Measurements from ENCODE around the gene GRK7. TPM values are rescaled to one million over a fixed set of nuclear protein-coding genes. Genes with fewer than 3 reads are reported as not detected.

The GRK7 gene
- total and polyA plus RNA-seq, 2 of the 13 experiments (the other 11 are each of a cell fraction or from before 2014, with no cell fraction given): not detected

GRCh38 chr3:141725036-141725435 is 38.2 kb upstream of the GRK7 start:
- no peak for DNase-seq (ENCODE audit: low spot score)
- TF ChIP-seq FOXA3 (CRISPR knock-in tag; IDR thresholded peaks at IDR 0.05) (no peak), FOSL2 (CRISPR knock-in tag; IDR thresholded peaks at IDR 0.05) (no peak), MYC (CRISPR knock-in tag; IDR thresholded peaks at IDR 0.05; ENCODE audit: borderline replicate concordance) (no peak), SIN3A (IDR thresholded peaks at IDR 0.05; ENCODE audit: borderline replicate concordance, low read depth, low read length) (no peak), ZNF747 (CRISPR knock-in tag; IDR thresholded peaks at IDR 0.05; ENCODE audit: borderline replicate concordance) (no peak), HNF4A (CRISPR knock-in tag; IDR thresholded peaks at IDR 0.05) (no peak)
- TF ChIP-seq, protein P1, sequence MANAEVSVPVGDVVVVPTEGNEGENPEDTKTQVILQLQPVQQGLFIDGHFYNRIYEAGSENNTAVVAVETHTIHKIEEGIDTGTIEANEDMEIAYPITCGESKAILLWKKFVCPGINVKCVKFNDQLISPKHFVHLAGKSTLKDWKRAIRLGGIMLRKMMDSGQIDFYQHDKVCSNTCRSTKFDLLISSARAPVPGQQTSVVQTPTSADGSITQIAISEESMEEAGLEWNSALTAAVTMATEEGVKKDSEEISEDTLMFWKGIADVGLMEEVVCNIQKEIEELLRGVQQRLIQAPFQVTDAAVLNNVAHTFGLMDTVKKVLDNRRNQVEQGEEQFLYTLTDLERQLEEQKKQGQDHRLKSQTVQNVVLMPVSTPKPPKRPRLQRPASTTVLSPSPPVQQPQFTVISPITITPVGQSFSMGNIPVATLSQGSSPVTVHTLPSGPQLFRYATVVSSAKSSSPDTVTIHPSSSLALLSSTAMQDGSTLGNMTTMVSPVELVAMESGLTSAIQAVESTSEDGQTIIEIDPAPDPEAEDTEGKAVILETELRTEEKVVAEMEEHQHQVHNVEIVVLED (CRISPR knock-in tag; IDR thresholded peaks at IDR 0.05; ENCODE audit: borderline replicate concordance): no peak
- Histone ChIP-seq H3K9me3 (ENCODE audit: low read length) (no peaks in the 10 kb centered on the region), H3K4me3 (replicated peaks in 1 of 3; ENCODE audit: insufficient read depth in 1 of 3, low read depth in 2 of 3, low read length in 3 of 3) (no peak overlapping the region), H4K20me1 (ENCODE audit: insufficient read depth, low read length) (no peaks in the 10 kb centered on the region), H3K27me3 (ENCODE audit: control insufficient read depth in 1 of 2, insufficient read depth in 2 of 2, low read length in 2 of 2) (no peaks in the 10 kb centered on the region), H3K4me2 (ENCODE audit: low read depth, low read length) (no peak overlapping the region), H3K36me3 (replicated peaks in 1 of 2; ENCODE audit: control insufficient read depth in 1 of 2, insufficient read depth in 2 of 2, low read length in 2 of 2) (no peaks in the 10 kb centered on the region), H3K79me2 (ENCODE audit: insufficient read depth, low read length) (no peaks in the 10 kb centered on the region), H2AFZ (ENCODE audit: low read length) (no peak overlapping the region), H3K27ac (ENCODE audit: extremely low read length, insufficient read depth, low read length) (no peak overlapping the region), H3K9ac (ENCODE audit: insufficient read depth, low read depth, low read length) (no peak overlapping the region), H3K4me1 (ENCODE audit: insufficient read depth, low read length) (peaks cover 30% of the 10 kb centered on the region)
- no peak for ATAC-seq
- BruUV-seq (replicated peaks): no TSS peak
- in situ Hi-C loops (cut with HindIII; ENCODE audit: extremely low pct_ligation_motif_present, low pct_unique_long_range_greater_than_20kb) (no loop called here), intact Hi-C loops (cut with micrococcal nuclease; ENCODE audit: unreplicated experiment) (no loop called here)
- ChIA-PET CTCF (ENCODE audit: low intra/inter-chr PET ratio, low total read pairs) (no interaction called here), POLR2A (no interaction called here)
- 77% methylated on average over 4 of the region's 4 CpGs for WGBS (ENCODE audit: low lambda C conversion rate)
- FAIRE-seq: no peak

DNA sequence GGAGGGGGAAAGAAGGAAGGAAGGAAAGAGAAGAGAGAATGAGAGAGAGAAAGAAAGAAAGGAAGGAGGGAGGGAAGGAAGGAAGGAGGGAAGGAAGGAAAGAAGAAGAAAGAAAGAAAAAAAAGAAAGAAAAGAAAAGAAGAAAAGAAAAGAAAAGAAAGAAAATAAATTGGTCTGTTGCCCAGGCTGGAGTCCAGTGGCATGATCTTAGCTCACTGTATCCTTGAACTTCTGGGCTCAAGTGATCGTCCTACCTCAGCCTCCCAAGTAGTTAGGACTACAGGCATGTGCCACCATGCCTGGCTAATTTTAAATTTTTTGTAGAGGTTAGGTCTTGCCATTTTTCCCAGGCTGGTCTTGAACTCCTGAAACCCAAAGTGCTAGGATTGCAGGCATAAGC is 36.7 kb upstream of the GRK7 start:
- H2AFZ ChIP-seq (ENCODE audit: low read length): no peak overlapping the region
- DNase-seq (ENCODE audit: low spot score) (no peak), FAIRE-seq (no peak), ATAC-seq (no peak)
- H3K4me3 ChIP-seq (replicated peaks in 1 of 3; ENCODE audit: insufficient read depth in 1 of 3, low read depth in 2 of 3, low read length in 3 of 3): no peak overlapping the region
- 33% methylated on average over 1 of the region's 1 CpG for WGBS (ENCODE audit: low lambda C conversion rate)
- no peaks in the 10 kb centered on the region for H4K20me1 ChIP-seq (ENCODE audit: insufficient read depth, low read length)
- POLR2A ChIA-PET: no interaction called here
- no peaks in the 10 kb centered on the region for H3K79me2 ChIP-seq (ENCODE audit: insufficient read depth, low read length)
- intact Hi-C loops (cut with micrococcal nuclease; ENCODE audit: unreplicated experiment) (no loop called here), in situ Hi-C loops (cut with HindIII; ENCODE audit: extremely low pct_ligation_motif_present, low pct_unique_long_range_greater_than_20kb) (no loop called here)
- peaks cover 30% of the 10 kb centered on the region for H3K4me1 ChIP-seq (ENCODE audit: insufficient read depth, low read length)
- BruUV-seq (replicated peaks): no TSS peak
- no peak overlapping the region for H3K9ac ChIP-seq (ENCODE audit: insufficient read depth, low read depth, low read length)
- no peak overlapping the region for H3K4me2 ChIP-seq (ENCODE audit: low read depth, low read length)
- H3K27me3 ChIP-seq (ENCODE audit: control insufficient read depth in 1 of 2, insufficient read depth in 2 of 2, low read length in 2 of 2): no peaks in the 10 kb centered on the region
- no peaks in the 10 kb centered on the region for H3K9me3 ChIP-seq (ENCODE audit: low read length)
- no peak overlapping the region for H3K27ac ChIP-seq (ENCODE audit: extremely low read length, insufficient read depth, low read length)
- TF ChIP-seq ZNF225 (CRISPR knock-in tag; IDR thresholded peaks at IDR 0.05) (no peak), ZNF512 (CRISPR knock-in tag; IDR thresholded peaks at IDR 0.05) (peak; percentile 86), FOXM1 (CRISPR knock-in tag; IDR thresholded peaks at IDR 0.05) (no peak)
- CTCF ChIA-PET (ENCODE audit: low intra/inter-chr PET ratio, low total read pairs): no interaction called here
- H3K36me3 ChIP-seq (replicated peaks in 1 of 2; ENCODE audit: control insufficient read depth in 1 of 2, insufficient read depth in 2 of 2, low read length in 2 of 2): no peaks in the 10 kb centered on the region
